ENCODE measurements around the gene CDH12. TPM values are rescaled to one million over a fixed set of nuclear protein-coding genes. Genes with fewer than 3 reads are reported as not detected.

Gene CDH12
- total RNA-seq, 3 donors from 2014 or later: not detected

GRCh38 chr5:22465616-22466015, 387.5 kb downstream of the CDH12 start:
- no peak for ATAC-seq
- peaks cover 3% of the 10 kb centered on the region for H3K9me3 Mint-ChIP-seq

GRCh38 chr5:22465177-22465576, 388.0 kb downstream of the CDH12 start:
- H3K27me3 Mint-ChIP-seq (ENCODE audit: low read depth): no peaks in the 10 kb centered on the region
- peaks cover 3% of the 10 kb centered on the region for H3K9me3 Mint-ChIP-seq
- no peak overlapping the region for H3K4me3 Mint-ChIP-seq
- DNase-seq: no peak
- no peaks in the 10 kb centered on the region for H3K4me1 Mint-ChIP-seq (ENCODE audit: low read depth)
- no peaks in the 10 kb centered on the region for H3K36me3 Mint-ChIP-seq (ENCODE audit: insufficient read depth)
- ATAC-seq: no peak

More at GRCh38 chr5:22465616-22466015, 387.5 kb downstream of the CDH12 start:
- Mint-ChIP-seq H3K4me1 (ENCODE audit: low read depth) (no peaks in the 10 kb centered on the region), H3K4me3 (no peak overlapping the region), H3K27me3 (ENCODE audit: low read depth) (no peaks in the 10 kb centered on the region), H3K36me3 (ENCODE audit: insufficient read depth) (no peaks in the 10 kb centered on the region)
- no peak for DNase-seq

- ATAC-seq: no peak
- DNase-seq: no peak
- Mint-ChIP-seq H3K9me3 (peaks cover 8% of the 10 kb centered on the region), H3K4me3 (no peak overlapping the region), H3K4me1 (ENCODE audit: low read depth) (no peaks in the 10 kb centered on the region), H3K36me3 (ENCODE audit: insufficient read depth) (no peaks in the 10 kb centered on the region), H3K27me3 (ENCODE audit: low read depth) (no peaks in the 10 kb centered on the region)
Measured at GRCh38 chr5:22460189-22460588, 393.0 kb downstream of the CDH12 start.

- ATAC-seq: no peak
- H3K4me1 Mint-ChIP-seq (ENCODE audit: low read depth): no peaks in the 10 kb centered on the region
- peaks cover 22% of the 10 kb centered on the region for H3K9me3 Mint-ChIP-seq
- H3K4me3 Mint-ChIP-seq: no peak overlapping the region
- H3K36me3 Mint-ChIP-seq (ENCODE audit: insufficient read depth): no peaks in the 10 kb centered on the region
- no peaks in the 10 kb centered on the region for H3K27me3 Mint-ChIP-seq (ENCODE audit: low read depth)
- DNase-seq: no peak
Measured at GRCh38 chr5:22432905-22433304, 420.2 kb downstream of the CDH12 start.

- Mint-ChIP-seq H3K27me3 (ENCODE audit: low read depth) (no peaks in the 10 kb centered on the region), H3K4me1 (ENCODE audit: low read depth) (no peaks in the 10 kb centered on the region), H3K36me3 (ENCODE audit: insufficient read depth) (no peaks in the 10 kb centered on the region), H3K4me3 (no peak overlapping the region), H3K9me3 (peaks cover 26% of the 10 kb centered on the region)
- ATAC-seq: no peak
- no peak for DNase-seq
Measured at GRCh38 chr5:22431840-22432239, 421.3 kb downstream of the CDH12 start.

GRCh38 chr5:22431406-22431805, 421.7 kb downstream of the CDH12 start:
- ATAC-seq (no peak), DNase-seq (no peak)
- Mint-ChIP-seq H3K36me3 (ENCODE audit: insufficient read depth) (no peaks in the 10 kb centered on the region), H3K9me3 (peaks cover 26% of the 10 kb centered on the region), H3K4me1 (ENCODE audit: low read depth) (no peaks in the 10 kb centered on the region), H3K4me3 (no peak overlapping the region), H3K27me3 (ENCODE audit: low read depth) (no peaks in the 10 kb centered on the region)

GRCh38 chr5:22411554-22412349, 441.4 kb downstream of the CDH12 start:
- Mint-ChIP-seq H3K4me1 (ENCODE audit: low read depth) (no peaks in the 10 kb centered on the region), H3K27me3 (ENCODE audit: low read depth) (no peaks in the 10 kb centered on the region), H3K4me3 (no peak overlapping the region), H3K9me3 (peaks cover 20% of the 10 kb centered on the region), H3K36me3 (ENCODE audit: insufficient read depth) (no peaks in the 10 kb centered on the region)
- no peak for ATAC-seq
- DNase-seq: no peak

- DNase-seq: no peak
- Mint-ChIP-seq H3K4me1 (ENCODE audit: low read depth) (no peaks in the 10 kb centered on the region), H3K9me3 (peaks cover 7% of the 10 kb centered on the region), H3K4me3 (no peak overlapping the region), H3K36me3 (ENCODE audit: insufficient read depth) (no peaks in the 10 kb centered on the region), H3K27me3 (ENCODE audit: low read depth) (no peaks in the 10 kb centered on the region)
- ATAC-seq: no peak
Measured at GRCh38 chr5:22391956-22392355, 461.2 kb downstream of the CDH12 start.

GRCh38 chr5:22390888-22391287, 462.3 kb downstream of the CDH12 start:
- peaks cover 11% of the 10 kb centered on the region for H3K9me3 Mint-ChIP-seq
- H3K27me3 Mint-ChIP-seq (ENCODE audit: low read depth): no peaks in the 10 kb centered on the region
- H3K36me3 Mint-ChIP-seq (ENCODE audit: insufficient read depth): no peaks in the 10 kb centered on the region
- no peak for DNase-seq
- ATAC-seq: no peak
- no peaks in the 10 kb centered on the region for H3K4me1 Mint-ChIP-seq (ENCODE audit: low read depth)
- no peak overlapping the region for H3K4me3 Mint-ChIP-seq

GRCh38 chr5:22372826-22373660, 480.1 kb downstream of the CDH12 start:
- no peak overlapping the region for H3K4me3 Mint-ChIP-seq
- no peaks in the 10 kb centered on the region for H3K27me3 Mint-ChIP-seq (ENCODE audit: low read depth)
- H3K4me1 Mint-ChIP-seq (ENCODE audit: low read depth): no peaks in the 10 kb centered on the region
- DNase-seq: no peak
- no peaks in the 10 kb centered on the region for H3K36me3 Mint-ChIP-seq (ENCODE audit: insufficient read depth)
- peaks cover 26% of the 10 kb centered on the region for H3K9me3 Mint-ChIP-seq
- no peak for ATAC-seq

- no peak for DNase-seq
- H3K9me3 Mint-ChIP-seq: peaks cover 26% of the 10 kb centered on the region
- no peaks in the 10 kb centered on the region for H3K36me3 Mint-ChIP-seq (ENCODE audit: insufficient read depth)
- no peak overlapping the region for H3K4me3 Mint-ChIP-seq
- no peak for ATAC-seq
- no peaks in the 10 kb centered on the region for H3K4me1 Mint-ChIP-seq (ENCODE audit: low read depth)
- no peaks in the 10 kb centered on the region for H3K27me3 Mint-ChIP-seq (ENCODE audit: low read depth)
Measured at GRCh38 chr5:22372376-22372775, 480.8 kb downstream of the CDH12 start.

- DNase-seq: no peak
- no peaks in the 10 kb centered on the region for H3K36me3 Mint-ChIP-seq (ENCODE audit: insufficient read depth)
- H3K4me3 Mint-ChIP-seq: no peak overlapping the region
- no peaks in the 10 kb centered on the region for H3K4me1 Mint-ChIP-seq (ENCODE audit: low read depth)
- H3K9me3 Mint-ChIP-seq: peaks cover 17% of the 10 kb centered on the region
- ATAC-seq: no peak
- H3K27me3 Mint-ChIP-seq (ENCODE audit: low read depth): no peaks in the 10 kb centered on the region
Measured at GRCh38 chr5:22354956-22355355, 498.2 kb downstream of the CDH12 start.

- H3K27me3 Mint-ChIP-seq (ENCODE audit: low read depth): no peaks in the 10 kb centered on the region
- no peaks in the 10 kb centered on the region for H3K4me1 Mint-ChIP-seq (ENCODE audit: low read depth)
- no peak for DNase-seq
Measured at GRCh38 chr5:22352493-22352892, 500.7 kb downstream of the CDH12 start.

GRCh38 chr5:22351178-22351577, 502.0 kb downstream of the CDH12 start:
- peaks cover 13% of the 10 kb centered on the region for H3K9me3 Mint-ChIP-seq
- H3K36me3 Mint-ChIP-seq (ENCODE audit: insufficient read depth): no peaks in the 10 kb centered on the region
- H3K4me3 Mint-ChIP-seq: no peak overlapping the region
- H3K27me3 Mint-ChIP-seq (ENCODE audit: low read depth): no peaks in the 10 kb centered on the region
- no peak for DNase-seq
- ATAC-seq: no peak
- no peaks in the 10 kb centered on the region for H3K4me1 Mint-ChIP-seq (ENCODE audit: low read depth)

More at GRCh38 chr5:22352493-22352892, 500.7 kb downstream of the CDH12 start:
- no peaks in the 10 kb centered on the region for H3K36me3 Mint-ChIP-seq (ENCODE audit: insufficient read depth)
- no peak for ATAC-seq
- peaks cover 17% of the 10 kb centered on the region for H3K9me3 Mint-ChIP-seq
- H3K4me3 Mint-ChIP-seq: no peak overlapping the region

GRCh38 chr5:22348027-22348426, 505.1 kb downstream of the CDH12 start:
- no peaks in the 10 kb centered on the region for H3K4me1 Mint-ChIP-seq (ENCODE audit: low read depth)
- DNase-seq (no peak), ATAC-seq (no peak)
- no peaks in the 10 kb centered on the region for H3K36me3 Mint-ChIP-seq (ENCODE audit: insufficient read depth)
- H3K27me3 Mint-ChIP-seq (ENCODE audit: low read depth): no peaks in the 10 kb centered on the region
- H3K9me3 Mint-ChIP-seq: peaks cover 9% of the 10 kb centered on the region
- no peak overlapping the region for H3K4me3 Mint-ChIP-seq

Measured in activated T-cell treated with anti-CD3 and anti-CD28 coated beads, Interleukin-2, amount 50 U/mL, for 4 hours (primary cell).